HCT116 (cell line): ENCODE results near the gene GTF2IRD1. TPM values are rescaled to one million over a fixed set of nuclear protein-coding genes. Genes with fewer than 3 reads are reported as not detected.

Experiments
- ATAC-seq: fragments of 200-7000 bp; cut with Tn5 transposase; 2 replicates; pipeline ENCODE4 v1.9.1; 2020; ENCODE audit warnings: mild to moderate bottlenecking, moderate library complexity
- BruUV-seq: library from RNA; stranded (reverse); fragments of 400-500 nt; replicated peaks from 2 replicates; lab custom pipeline; 2021; lab: Mats Ljungman, UMichigan
- CTCF ChIA-PET: fragments of 300-600 bp; sonication (Branson Sonifier 250); formaldehyde crosslinking; loops from one replicate; lab custom pipeline; 2021; ENCODE audit warnings: antibody characterized with exemption; lab: Charles Lee
- POLR2A ChIA-PET: fragments of 300-600, 350-600 bp; sonication (Branson Sonifier 250); formaldehyde crosslinking; loops from one replicate; lab custom pipeline; 2021; ENCODE audit warnings: antibody characterized with exemption; lab: Charles Lee
- RAD21 ChIA-PET, 2 experiments: fragments of 300-600 bp; sonication (Branson Sonifier 250); formaldehyde crosslinking; loops; one replicate each; lab custom pipeline; 2023; ENCODE audit warnings: low total read pairs in 2 of 2; ENCODE audit not compliant: uncharacterized antibody in 2 of 2, unreplicated experiment in 2 of 2, low non-redundant PET in 1 of 2; lab: Charles Lee
- DNase-seq: peaks from one replicate; pipeline ENCODE4 v3.0.0-alpha.2; 2010; ENCODE audit warnings: low read depth, low spot score
- H2AFZ ChIP-seq: fragments of 200-600 bp; shearing (Covaris generic), sonication (generic); 2 replicates; pipeline ENCODE4 v1.6.1; 2017; ENCODE audit warnings: low read depth, mixed run types, mixed read lengths, antibody characterized with exemption, low read length; ENCODE audit not compliant: poor library complexity, severe bottlenecking
- H3K27ac ChIP-seq: 2 replicates; pipeline ENCODE4 v1.5.1; 2012; ENCODE audit warnings: low read depth, low read length
- H3K27me3 ChIP-seq: fragments of 200-600 bp; sonication (generic); 2 replicates; pipeline ENCODE4 v1.6.1; 2016; ENCODE audit warnings: mixed run types, low read length, mixed read lengths; ENCODE audit not compliant: insufficient read depth
- H3K36me3 ChIP-seq, 2 experiments: fragments of 200-500 bp in 1 of 2; fragments of 200-600 bp in 1 of 2; sonication (Bioruptor generic) in 1 of 2; sonication (generic) in 1 of 2; 2 replicates each; pipeline versions ENCODE4 v1.5.1 to v1.6.1; 2014 to 2016; ENCODE audit warnings: low read length in 2 of 2, inconsistent platforms in 1 of 2, mixed read lengths in 1 of 2, mixed run types in 1 of 2; ENCODE audit not compliant: insufficient read depth in 2 of 2, control insufficient read depth in 1 of 2
- H3K4me1 ChIP-seq, 2 experiments: fragments of 200-600 bp in 1 of 2; sonication (generic) in 1 of 2; 2 replicates each; pipeline versions ENCODE4 v1.5.1 to v1.6.1; 2012 to 2017; ENCODE audit warnings: low read length in 2 of 2, inconsistent platforms in 1 of 2, mild to moderate bottlenecking in 1 of 2, mixed read lengths in 1 of 2, mixed run types in 1 of 2, moderate library complexity in 1 of 2; ENCODE audit not compliant: insufficient read depth in 2 of 2, control insufficient read depth in 1 of 2
- H3K4me2 ChIP-seq: fragments of 200-600 bp; sonication (generic); 2 replicates; pipeline ENCODE4 v1.6.1; 2017; ENCODE audit warnings: mixed run types, low read length, mixed read lengths
- H3K4me3 ChIP-seq, 2 experiments: fragments of 200-600 bp in 1 of 2; sonication (generic) in 1 of 2; replicated peaks in 1 of 2; 2 replicates each; pipeline ENCODE4 v1.5.1; 2011 to 2016; ENCODE audit warnings: low read length in 2 of 2, control low read depth in 1 of 2, low read depth in 1 of 2, mild to moderate bottlenecking in 1 of 2, mixed read lengths in 1 of 2, mixed run types in 1 of 2
- H3K79me2 ChIP-seq: fragments of 200-600 bp; sonication (generic); 2 replicates; pipeline ENCODE4 v1.6.1; 2017; ENCODE audit warnings: mild to moderate bottlenecking, mixed run types, low read length, moderate library complexity, mixed read lengths; ENCODE audit not compliant: insufficient read depth
- H3K9ac ChIP-seq: fragments of 200-600 bp; sonication (generic); 2 replicates; pipeline ENCODE4 v1.6.1; 2016; ENCODE audit warnings: low read length, mixed read lengths
- H3K9me2 ChIP-seq: fragments of 200-600 bp; sonication (generic), shearing (Covaris generic); 2 replicates; pipeline ENCODE4 v1.6.1; 2017; ENCODE audit warnings: mixed run types, mild to moderate bottlenecking, moderate library complexity; ENCODE audit not compliant: insufficient read depth
- H3K9me3 ChIP-seq, 2 experiments: fragments of 200-500 bp in 1 of 2; fragments of 200-600 bp in 1 of 2; sonication (Bioruptor generic) in 1 of 2; sonication (generic) in 1 of 2; 2 replicates each; pipeline ENCODE4 v1.6.1; 2014 to 2017; ENCODE audit warnings: low read length in 2 of 2, mixed read lengths in 2 of 2, inconsistent platforms in 1 of 2, low read depth in 1 of 2, mild to moderate bottlenecking in 1 of 2, mixed run types in 1 of 2, moderate library complexity in 1 of 2; ENCODE audit not compliant: control insufficient read depth in 1 of 2, insufficient read depth in 1 of 2
- H4K20me1 ChIP-seq: fragments of 200-600 bp; sonication (generic), shearing (Covaris generic); 2 replicates; pipeline ENCODE4 v1.6.1; 2017; ENCODE audit warnings: mixed run types, mild to moderate bottlenecking, moderate library complexity; ENCODE audit not compliant: insufficient read depth
- CBX3 ChIP-seq: IDR thresholded peaks from 2 replicates; pipeline ENCODE4 v1.6.1; 2012; ENCODE audit warnings: low read depth
- CEBPB ChIP-seq: IDR thresholded peaks from 2 replicates; pipeline ENCODE4 v1.6.1; 2012; ENCODE audit warnings: low read depth
- EGR1 ChIP-seq: IDR thresholded peaks from 2 replicates; pipeline ENCODE4 v1.6.1; 2012; ENCODE audit warnings: low read depth
- ELF1 ChIP-seq: IDR thresholded peaks from 2 replicates; pipeline ENCODE4 v1.6.1; 2012; ENCODE audit warnings: low read depth, borderline replicate concordance
- EZH2 ChIP-seq: fragments of 200-600 bp; sonication (generic); IDR thresholded peaks from 2 replicates; pipeline ENCODE4 v1.6.1; 2017; ENCODE audit warnings: antibody characterized with exemption, mixed run types
- EZH2phosphoT487 ChIP-seq: fragments of 200-600 bp; IDR thresholded peaks from 2 replicates; pipeline ENCODE4 v1.6.1; 2018; ENCODE audit warnings: antibody characterized with exemption, borderline replicate concordance
- FOSL1 ChIP-seq: IDR thresholded peaks from 2 replicates; pipeline ENCODE4 v1.6.1; 2012; ENCODE audit warnings: low read depth
- POLR2AphosphoS5 ChIP-seq: IDR thresholded peaks from 2 replicates; pipeline ENCODE4 v1.6.1; 2011; ENCODE audit warnings: mild to moderate bottlenecking, low read depth, low read length, moderate library complexity
- RAD21 ChIP-seq: IDR thresholded peaks from 2 replicates; pipeline ENCODE4 v1.6.1; 2012; ENCODE audit warnings: low read depth, mild to moderate bottlenecking
- SIN3A ChIP-seq: IDR thresholded peaks from 2 replicates; pipeline ENCODE4 v1.6.1; 2012; ENCODE audit warnings: low read depth
- SP1 ChIP-seq: IDR thresholded peaks from 2 replicates; pipeline ENCODE4 v1.6.1; 2012; ENCODE audit warnings: low read depth
- SRF ChIP-seq: IDR thresholded peaks from 2 replicates; pipeline ENCODE4 v1.6.1; 2012; ENCODE audit warnings: low read depth
- TCF7L2 ChIP-seq: IDR thresholded peaks from 2 replicates; pipeline ENCODE4 v1.7.0; 2011; ENCODE audit warnings: borderline replicate concordance, inconsistent platforms; ENCODE audit not compliant: insufficient read depth, insufficient read length; ENCODE audit errors: extremely low read depth
- YY1 ChIP-seq: IDR thresholded peaks from 2 replicates; pipeline ENCODE4 v1.6.1; 2011; ENCODE audit warnings: low read length, low read depth, moderate library complexity, mild to moderate bottlenecking; ENCODE audit not compliant: insufficient replicate concordance; ENCODE audit errors: extremely low read depth
- ZNF274 ChIP-seq: fragments of 200-500 bp; sonication (Bioruptor generic); IDR thresholded peaks from 2 replicates; pipeline ENCODE4 v1.6.1; 2014; ENCODE audit warnings: mild to moderate bottlenecking, low read depth, low read length, inconsistent platforms
- intact Hi-C: fragments of 100-400 bp; cut with micrococcal nuclease; formaldehyde crosslinking; loops from 2 replicates; pipeline ENCODE4 v1.10.0; 2022
- total RNA-seq: library from RNA; stranded (reverse); gene quantifications from one replicate; pipeline ENCODE4 v1.2.1, GENCODE V29; 2021; ENCODE audit not compliant: unreplicated experiment
- TF ChIP-seq, protein P1 (sequence below): IDR thresholded peaks from 2 replicates; pipeline ENCODE4 v1.6.1; 2012; ENCODE audit warnings: low read depth
- TF ChIP-seq, protein P2 (sequence below): IDR thresholded peaks from 2 replicates; pipeline ENCODE4 v1.6.1; 2011; ENCODE audit warnings: mild to moderate bottlenecking, low read length, moderate library complexity; ENCODE audit not compliant: insufficient replicate concordance; ENCODE audit errors: extremely low read depth

Gene GTF2IRD1
- total RNA-seq, 1 experiment from 2014 or later = 34.5 TPM

DNA sequence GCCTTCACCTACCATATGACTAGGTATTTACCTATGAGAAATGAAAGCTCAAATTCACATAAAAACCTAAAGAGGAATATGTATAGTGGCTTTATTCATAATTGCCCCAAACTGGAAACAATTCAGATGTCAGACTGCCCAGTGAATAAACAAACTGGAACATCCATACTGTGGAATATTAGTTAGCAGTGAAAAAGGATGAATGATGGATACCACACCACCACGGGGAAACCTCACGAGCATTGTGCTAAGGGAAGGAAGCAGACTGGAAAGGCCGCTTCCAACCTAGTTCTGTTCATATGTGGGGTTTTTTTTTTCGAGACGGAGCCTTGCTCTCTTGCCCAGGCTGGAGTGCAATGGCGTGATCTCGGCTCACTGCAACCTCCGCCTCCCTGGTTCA lies 16.8 kb downstream of the GTF2IRD1 start:
- no peak overlapping the region for H3K9ac ChIP-seq
- H2AFZ ChIP-seq = no peak overlapping the region
- H3K9me2 ChIP-seq = no peaks in the 10 kb centered on the region
- peaks cover 4 to 22% of the 10 kb centered on the region in 2 experiments for H3K4me1 ChIP-seq
- no peak overlapping the region for H3K27ac ChIP-seq
- CTCF ChIA-PET = no interaction called here
- H3K79me2 ChIP-seq = peaks cover 43% of the 10 kb centered on the region; the same call in 1 of the 2 replicates
- intact Hi-C loops = no loop called here
- TF ChIP-seq, protein P1, sequence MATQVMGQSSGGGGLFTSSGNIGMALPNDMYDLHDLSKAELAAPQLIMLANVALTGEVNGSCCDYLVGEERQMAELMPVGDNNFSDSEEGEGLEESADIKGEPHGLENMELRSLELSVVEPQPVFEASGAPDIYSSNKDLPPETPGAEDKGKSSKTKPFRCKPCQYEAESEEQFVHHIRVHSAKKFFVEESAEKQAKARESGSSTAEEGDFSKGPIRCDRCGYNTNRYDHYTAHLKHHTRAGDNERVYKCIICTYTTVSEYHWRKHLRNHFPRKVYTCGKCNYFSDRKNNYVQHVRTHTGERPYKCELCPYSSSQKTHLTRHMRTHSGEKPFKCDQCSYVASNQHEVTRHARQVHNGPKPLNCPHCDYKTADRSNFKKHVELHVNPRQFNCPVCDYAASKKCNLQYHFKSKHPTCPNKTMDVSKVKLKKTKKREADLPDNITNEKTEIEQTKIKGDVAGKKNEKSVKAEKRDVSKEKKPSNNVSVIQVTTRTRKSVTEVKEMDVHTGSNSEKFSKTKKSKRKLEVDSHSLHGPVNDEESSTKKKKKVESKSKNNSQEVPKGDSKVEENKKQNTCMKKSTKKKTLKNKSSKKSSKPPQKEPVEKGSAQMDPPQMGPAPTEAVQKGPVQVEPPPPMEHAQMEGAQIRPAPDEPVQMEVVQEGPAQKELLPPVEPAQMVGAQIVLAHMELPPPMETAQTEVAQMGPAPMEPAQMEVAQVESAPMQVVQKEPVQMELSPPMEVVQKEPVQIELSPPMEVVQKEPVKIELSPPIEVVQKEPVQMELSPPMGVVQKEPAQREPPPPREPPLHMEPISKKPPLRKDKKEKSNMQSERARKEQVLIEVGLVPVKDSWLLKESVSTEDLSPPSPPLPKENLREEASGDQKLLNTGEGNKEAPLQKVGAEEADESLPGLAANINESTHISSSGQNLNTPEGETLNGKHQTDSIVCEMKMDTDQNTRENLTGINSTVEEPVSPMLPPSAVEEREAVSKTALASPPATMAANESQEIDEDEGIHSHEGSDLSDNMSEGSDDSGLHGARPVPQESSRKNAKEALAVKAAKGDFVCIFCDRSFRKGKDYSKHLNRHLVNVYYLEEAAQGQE = no peak
- TF ChIP-seq YY1 = no peak
- no peaks in the 10 kb centered on the region for H3K36me3 ChIP-seq
- no peak overlapping the region for H3K4me3 ChIP-seq
- POLR2A ChIA-PET = no interaction called here
- BruUV-seq = no TSS peak
- no peaks in the 10 kb centered on the region for H3K27me3 ChIP-seq
- H3K9me3 ChIP-seq = no peaks in the 10 kb centered on the region
- RAD21 ChIA-PET = no interaction called here
- no peak for ATAC-seq
- no peak overlapping the region for H3K4me2 ChIP-seq
- DNase-seq = no peak
- H4K20me1 ChIP-seq = no peaks in the 10 kb centered on the region

DNA sequence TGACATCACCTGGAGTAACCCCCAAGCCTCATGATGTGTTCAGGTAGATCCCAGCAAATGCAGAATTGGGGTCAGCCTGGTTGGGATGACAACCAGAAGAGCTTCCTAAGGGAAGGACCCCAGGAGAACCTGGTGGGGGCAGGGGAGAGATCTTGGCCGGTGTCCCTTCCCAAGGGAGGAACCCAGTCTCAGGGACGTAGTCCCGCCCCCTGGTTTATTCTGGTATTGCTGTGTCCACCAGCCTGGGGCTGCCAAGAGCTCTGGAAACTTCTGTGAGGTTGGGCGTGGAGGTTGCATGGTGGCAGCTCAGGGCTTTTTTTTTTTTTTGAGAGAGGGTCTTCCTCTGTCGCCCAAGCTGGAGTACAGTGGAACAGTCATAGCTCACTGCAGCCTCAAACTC lies 19.4 kb downstream of the GTF2IRD1 start:
- Histone ChIP-seq H3K27me3 (no peaks in the 10 kb centered on the region), H3K4me1 (peaks cover 21 to 43% of the 10 kb centered on the region in 2 experiments), H4K20me1 (no peaks in the 10 kb centered on the region), H3K27ac (no peak overlapping the region), H3K4me2 (no peak overlapping the region), H3K9ac (no peak overlapping the region), H2AFZ (no peak overlapping the region), H3K9me2 (no peaks in the 10 kb centered on the region), H3K4me3 (no peak overlapping the region), H3K9me3 (no peaks in the 10 kb centered on the region), H3K79me2 (peaks cover 40% of the 10 kb centered on the region), H3K36me3 (no peaks in the 10 kb centered on the region)
- RAD21 ChIA-PET = no interaction called here
- POLR2A ChIA-PET = interaction anchor here (1.0 kb wide), 1 partner anchor 13 kb away, joined by 3 read pairs; no protein-coding TSS in a partner anchor
- intact Hi-C loops = no loop called here
- DNase-seq (no peak), ATAC-seq (no peak)
- no TSS peak for BruUV-seq
- CTCF ChIA-PET = no interaction called here
- TF ChIP-seq, protein P2, sequence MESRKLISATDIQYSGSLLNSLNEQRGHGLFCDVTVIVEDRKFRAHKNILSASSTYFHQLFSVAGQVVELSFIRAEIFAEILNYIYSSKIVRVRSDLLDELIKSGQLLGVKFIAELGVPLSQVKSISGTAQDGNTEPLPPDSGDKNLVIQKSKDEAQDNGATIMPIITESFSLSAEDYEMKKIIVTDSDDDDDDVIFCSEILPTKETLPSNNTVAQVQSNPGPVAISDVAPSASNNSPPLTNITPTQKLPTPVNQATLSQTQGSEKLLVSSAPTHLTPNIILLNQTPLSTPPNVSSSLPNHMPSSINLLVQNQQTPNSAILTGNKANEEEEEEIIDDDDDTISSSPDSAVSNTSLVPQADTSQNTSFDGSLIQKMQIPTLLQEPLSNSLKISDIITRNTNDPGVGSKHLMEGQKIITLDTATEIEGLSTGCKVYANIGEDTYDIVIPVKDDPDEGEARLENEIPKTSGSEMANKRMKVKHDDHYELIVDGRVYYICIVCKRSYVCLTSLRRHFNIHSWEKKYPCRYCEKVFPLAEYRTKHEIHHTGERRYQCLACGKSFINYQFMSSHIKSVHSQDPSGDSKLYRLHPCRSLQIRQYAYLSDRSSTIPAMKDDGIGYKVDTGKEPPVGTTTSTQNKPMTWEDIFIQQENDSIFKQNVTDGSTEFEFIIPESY = no peak
- TF ChIP-seq SP1 = no peak
- TF ChIP-seq CBX3 = no peak
- no peak for TF ChIP-seq POLR2AphosphoS5
- TF ChIP-seq SIN3A = no peak
- no peak for TF ChIP-seq RAD21
- TF ChIP-seq ELF1 = no peak
- no peak for TF ChIP-seq YY1
- no peak for TF ChIP-seq TCF7L2
- no peak for TF ChIP-seq ZNF274
- no peak for TF ChIP-seq SRF
- no peak for TF ChIP-seq EZH2phosphoT487
- TF ChIP-seq EGR1 = no peak
- TF ChIP-seq CEBPB = no peak
- no peak for TF ChIP-seq EZH2
- no peak for TF ChIP-seq FOSL1
